Measurements from ENCODE around the gene CCDC14. TPM values are rescaled to one million over a fixed set of nuclear protein-coding genes. Genes with fewer than 3 reads are reported as not detected.
A peak's percentile ranks its signal among the peaks of the same experiment; 100 is the strongest.

CCDC14 gene
- total and polyA plus RNA-seq, 12 donors = 6.6 to 71.2 (median 18.9) TPM

DNA sequence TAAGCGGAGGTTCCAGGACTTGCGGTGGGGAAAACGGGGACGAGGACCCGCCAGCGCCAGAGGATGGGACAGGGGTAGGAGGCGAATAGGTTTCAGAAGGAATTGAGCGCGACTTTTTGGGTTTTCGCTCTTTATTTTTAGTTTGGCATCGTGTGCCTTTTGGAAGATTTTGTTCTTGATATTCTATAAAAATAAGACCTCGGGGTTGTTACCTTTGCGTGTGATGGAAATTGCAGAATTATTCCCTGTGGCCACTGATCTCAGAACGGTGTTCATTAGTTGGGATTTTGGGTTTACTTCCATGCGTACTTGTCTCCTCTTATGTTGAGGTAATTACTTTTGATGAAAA, 453 bp upstream of the CCDC14 start:
- intact Hi-C loops (cut with DNase I) = no loop called here
- no peaks in the 10 kb centered on the region for H3K27me3 ChIP-seq
- H3K9me3 ChIP-seq (replicated peaks in 1 of 3) = no peaks in the 10 kb centered on the region
- H3K36me3 ChIP-seq (replicated peaks in 1 of 2) = no peaks in the 10 kb centered on the region
- no peak for TF ChIP-seq POLR2A (IDR thresholded peaks at IDR 0.05)
- TF ChIP-seq, protein P1, sequence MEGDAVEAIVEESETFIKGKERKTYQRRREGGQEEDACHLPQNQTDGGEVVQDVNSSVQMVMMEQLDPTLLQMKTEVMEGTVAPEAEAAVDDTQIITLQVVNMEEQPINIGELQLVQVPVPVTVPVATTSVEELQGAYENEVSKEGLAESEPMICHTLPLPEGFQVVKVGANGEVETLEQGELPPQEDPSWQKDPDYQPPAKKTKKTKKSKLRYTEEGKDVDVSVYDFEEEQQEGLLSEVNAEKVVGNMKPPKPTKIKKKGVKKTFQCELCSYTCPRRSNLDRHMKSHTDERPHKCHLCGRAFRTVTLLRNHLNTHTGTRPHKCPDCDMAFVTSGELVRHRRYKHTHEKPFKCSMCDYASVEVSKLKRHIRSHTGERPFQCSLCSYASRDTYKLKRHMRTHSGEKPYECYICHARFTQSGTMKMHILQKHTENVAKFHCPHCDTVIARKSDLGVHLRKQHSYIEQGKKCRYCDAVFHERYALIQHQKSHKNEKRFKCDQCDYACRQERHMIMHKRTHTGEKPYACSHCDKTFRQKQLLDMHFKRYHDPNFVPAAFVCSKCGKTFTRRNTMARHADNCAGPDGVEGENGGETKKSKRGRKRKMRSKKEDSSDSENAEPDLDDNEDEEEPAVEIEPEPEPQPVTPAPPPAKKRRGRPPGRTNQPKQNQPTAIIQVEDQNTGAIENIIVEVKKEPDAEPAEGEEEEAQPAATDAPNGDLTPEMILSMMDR (IDR thresholded peaks at IDR 0.05) = no peak
- peaks cover 8% of the 10 kb centered on the region in 2 donors for H3K4me1 ChIP-seq (replicated peaks in 1 of 2)
- WGBS, 4 donors = 2 to 6% (median 4%) methylated on average over 15 of the region's 15 CpGs
- H3K4me3 ChIP-seq = peak overlapping the region in 2 of 4 donors; percentile 88 to 89
- peak overlapping the region in 3 of 5 donors; percentile 62 to 83 (median 76) for H3K27ac ChIP-seq
- no peak for DNase-seq

DNA sequence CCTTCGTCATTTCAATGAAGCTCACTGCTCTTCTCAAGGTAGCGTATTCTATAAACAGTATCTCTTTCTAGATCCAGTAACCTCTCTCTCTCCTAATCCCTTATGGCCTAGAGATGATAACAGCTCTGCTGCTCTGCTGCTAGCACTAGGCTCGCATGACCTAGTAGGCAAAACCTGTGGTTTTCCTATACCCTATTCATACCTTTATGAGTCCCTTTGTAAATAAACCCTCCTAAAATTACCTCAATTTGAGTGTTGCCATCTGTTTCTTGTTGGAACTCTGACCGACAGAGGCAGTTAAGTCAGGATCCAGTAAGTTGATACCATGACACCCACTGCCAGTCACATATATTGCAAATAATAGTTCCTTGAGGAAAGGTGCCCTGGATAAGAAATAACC, 7.3 kb downstream of the CCDC14 start:
- DNase-seq = no peak
- Histone ChIP-seq H3K27me3 (no peaks in the 10 kb centered on the region), H3K4me3 (no peak overlapping the region), H3K9me3 (replicated peaks in 1 of 3) (no peaks in the 10 kb centered on the region), H3K36me3 (replicated peaks in 1 of 2) (peaks cover 0 to 6% of the 10 kb centered on the region in 2 donors), H3K4me1 (replicated peaks in 1 of 2) (no peaks in the 10 kb centered on the region), H3K27ac (no peak overlapping the region)
- TF ChIP-seq, protein P1 (IDR thresholded peaks at IDR 0.05) = no peak
- TF ChIP-seq POLR2A (IDR thresholded peaks at IDR 0.05) = no peak
- intact Hi-C loops (cut with DNase I) = no loop called here
- 93 to 100% (median 97%) methylated on average over 4 of the region's 4 CpGs for WGBS, 4 donors

DNA sequence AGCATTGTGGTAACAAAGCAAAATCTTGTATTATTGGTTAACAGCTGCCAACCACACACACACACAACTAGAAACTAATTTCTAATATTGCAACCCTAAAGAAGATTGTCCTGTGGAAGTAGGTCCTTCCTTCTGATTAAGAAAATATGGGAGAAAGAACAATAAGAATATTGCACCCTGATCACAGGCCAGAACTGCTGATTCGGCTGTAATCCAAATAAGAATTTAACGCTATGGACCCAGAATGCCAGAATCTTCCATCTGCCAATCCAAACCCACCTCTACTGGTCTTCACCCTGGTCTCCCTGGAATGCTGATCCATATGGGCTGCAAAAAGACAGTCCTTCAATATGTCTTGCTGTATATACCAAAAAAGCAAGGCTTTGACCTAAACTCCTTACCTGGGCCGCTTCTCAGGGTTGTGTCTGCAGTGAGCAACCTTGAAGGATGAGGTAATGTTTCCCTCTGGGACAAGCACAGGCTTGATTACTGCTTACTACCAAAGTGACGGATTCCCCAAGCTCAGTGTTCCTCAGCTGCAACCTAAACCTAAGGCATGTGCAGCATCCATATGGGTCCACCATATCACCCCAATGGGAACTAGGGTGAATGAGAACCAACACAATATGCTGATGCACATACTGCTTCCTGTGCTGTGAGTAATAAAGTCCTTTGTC, 8.0 kb downstream of the CCDC14 start:
- intact Hi-C loops (cut with DNase I) = no loop called here
- H3K4me1 ChIP-seq (replicated peaks in 1 of 2) = no peaks in the 10 kb centered on the region
- no peaks in the 10 kb centered on the region for H3K27me3 ChIP-seq
- TF ChIP-seq, protein P1 (IDR thresholded peaks at IDR 0.05) = no peak
- TF ChIP-seq POLR2A (IDR thresholded peaks at IDR 0.05) = no peak
- DNase-seq = no peak
- H3K4me3 ChIP-seq = no peak overlapping the region
- no peak overlapping the region for H3K27ac ChIP-seq
- no peaks in the 10 kb centered on the region for H3K9me3 ChIP-seq (replicated peaks in 1 of 3)
- 96 to 100% (median 98%) methylated on average over 3 to 4 of the region's 4 CpGs for WGBS, 4 donors
- peaks cover 0 to 11% of the 10 kb centered on the region in 2 donors for H3K36me3 ChIP-seq (replicated peaks in 1 of 2)

DNA sequence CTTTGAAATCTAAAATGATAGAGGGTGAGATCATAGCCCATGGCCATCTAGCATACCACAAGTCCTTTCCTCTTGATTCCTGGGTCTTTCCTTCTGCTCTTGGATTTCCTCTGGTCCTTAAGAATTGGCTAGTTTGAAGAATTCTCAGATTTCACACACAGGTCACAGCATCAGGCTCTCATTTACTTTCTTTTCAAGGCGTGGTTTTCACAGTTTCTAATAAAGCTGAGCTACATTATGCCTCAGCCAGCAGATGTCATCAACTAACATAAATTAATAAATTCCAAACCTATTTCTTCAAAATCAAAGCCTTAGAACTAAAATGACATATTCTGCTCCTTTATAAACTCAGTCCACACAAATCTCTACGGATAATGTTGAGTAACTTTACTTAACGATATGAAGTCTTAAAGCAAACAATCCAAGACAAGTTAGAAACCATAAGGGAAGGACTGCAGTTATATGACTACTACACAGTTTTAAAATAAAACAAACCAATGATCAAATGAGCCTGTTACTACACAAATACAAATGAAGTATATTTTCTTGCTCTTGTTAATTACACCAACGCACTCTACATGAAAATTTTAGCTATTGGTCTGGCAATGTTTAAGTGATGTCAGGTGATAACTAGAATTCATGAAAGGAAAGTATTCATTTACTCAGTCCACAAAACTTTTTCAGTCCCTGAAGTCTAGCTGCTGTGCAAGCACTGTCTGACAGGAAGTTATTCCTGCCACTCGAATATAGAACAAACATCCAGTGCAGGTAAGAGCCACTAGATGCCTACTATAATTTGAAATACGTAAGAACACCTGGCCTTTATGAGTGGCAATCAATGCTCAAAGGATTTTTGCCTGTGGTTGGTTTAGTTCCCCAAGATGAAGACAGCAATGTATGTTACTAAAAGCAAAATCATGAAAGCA, 9.2 kb downstream of the CCDC14 start:
- Histone ChIP-seq H3K27ac (no peak overlapping the region), H3K36me3 (replicated peaks in 1 of 2) (peaks cover 0 to 15% of the 10 kb centered on the region in 2 donors), H3K27me3 (no peaks in the 10 kb centered on the region), H3K4me1 (replicated peaks in 1 of 2) (no peaks in the 10 kb centered on the region), H3K4me3 (no peak overlapping the region), H3K9me3 (replicated peaks in 1 of 3) (no peaks in the 10 kb centered on the region)
- TF ChIP-seq, protein P1 (IDR thresholded peaks at IDR 0.05) = no peak
- TF ChIP-seq POLR2A (IDR thresholded peaks at IDR 0.05) = no peak
- no peak for DNase-seq
- intact Hi-C loops (cut with DNase I) = no loop called here
- 88 to 92% (median 90%) methylated on average over 6 of the region's 6 CpGs for WGBS, 4 donors
